Uterus (tissue), 2 donors: ENCODE measurements around the gene RPL38.

ENCODE experiments used
- CTCF ChIP-seq, 4 experiments: fragments of 200-600 bp in 2 of 4; fragments of 450-650 bp in 2 of 4; sonication (generic) in 2 of 4; IDR thresholded peaks; one replicate each; pipeline ENCODE4 v1.5.1; 2016 to 2019; ENCODE audit warnings: antibody characterized with exemption in 4 of 4, mild to moderate bottlenecking in 2 of 4, moderate library complexity in 1 of 4
- POLR2A ChIP-seq, 2 donors: fragments of 450-650 bp; IDR thresholded peaks; one replicate each; pipeline ENCODE4 v1.6.1; 2016; ENCODE audit warnings: antibody characterized with exemption in 2 of 2, mild to moderate bottlenecking in 1 of 2, moderate library complexity in 1 of 2

GRCh38 chr17:74212913-74213791, 9.7 kb downstream of the RPL38 start, which contains the start of gene TTYH2:
- TF ChIP-seq CTCF (IDR thresholded peaks at IDR 0.05): peak in 3 of 4 experiments; percentile 1 to 34 (median 25)
- peak; percentile 9 to 46 for TF ChIP-seq POLR2A (IDR thresholded peaks at IDR 0.05)
